HL-60 (cell line): ENCODE data around the gene NEBL.

Source experiments
- CTCF ChIP-seq: IDR thresholded peaks from one replicate; pipeline ENCODE4 v1.5.1; 2011; ENCODE audit warnings: low read length, control low read depth, inconsistent platforms; ENCODE audit not compliant: insufficient read depth
- GABPA ChIP-seq: IDR thresholded peaks from 2 replicates; pipeline ENCODE4 v1.6.1; 2012; ENCODE audit warnings: low read depth

- no peak for TF ChIP-seq GABPA
- TF ChIP-seq CTCF, result no peak
Measured at GRCh38 chr10:20945546-20946332, 48.6 kb upstream of the NEBL start.
